ENCODE data around the gene XRRA1. TPM values are rescaled to one million over a fixed set of nuclear protein-coding genes. Genes with fewer than 3 reads are reported as not detected.

XRRA1 gene
- total and polyA plus RNA-seq, 4 donors = 2.4 to 27.8 (median 9.9) TPM

DNA sequence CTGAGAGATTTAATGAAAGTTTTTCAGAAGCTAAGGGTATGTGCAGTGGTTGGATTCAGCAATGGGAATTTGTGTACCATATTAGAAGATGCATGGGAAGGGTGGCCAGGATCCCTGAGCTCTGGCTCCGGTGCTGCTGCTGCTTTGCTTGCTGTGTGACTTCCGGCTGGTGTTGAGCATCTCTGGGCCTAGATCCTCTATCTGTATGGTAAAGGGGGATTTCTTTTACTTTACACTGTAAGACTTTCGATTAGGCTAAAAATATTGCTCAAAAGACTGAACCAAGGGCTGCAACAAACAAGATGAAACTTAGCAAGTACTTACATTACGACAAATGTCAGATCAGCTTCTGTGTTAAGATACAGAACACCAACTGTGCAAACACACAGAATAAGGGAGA lies 39.1 kb downstream of the XRRA1 start:
- Histone ChIP-seq H3K4me3 (no peak overlapping the region), H3K27me3 (ENCODE audit: control insufficient read depth in 3 of 3, insufficient read depth in 3 of 3, low read length in 2 of 3) (no peaks in the 10 kb centered on the region), H3K27ac (ENCODE audit: low read depth in 1 of 2, low read length in 1 of 2) (no peak overlapping the region), H3K9me3 (ENCODE audit: control insufficient read depth in 4 of 4, insufficient read depth in 3 of 4, low read length in 3 of 4) (no peaks in the 10 kb centered on the region), H3K4me1 (ENCODE audit: control insufficient read depth in 5 of 5, insufficient read depth in 5 of 5, low read length in 5 of 5) (peaks cover 0 to 3% (median 0%) of the 10 kb centered on the region in 5 donors), H3K9ac (ENCODE audit: insufficient read depth in 1 of 2, low read length in 2 of 2) (no peak overlapping the region), H3K36me3 (ENCODE audit: control insufficient read depth in 4 of 4, insufficient read depth in 4 of 4, low read length in 4 of 4) (peaks cover 8 to 31% (median 22%) of the 10 kb centered on the region in 4 donors)
- DNase-seq (no peak), ATAC-seq (ENCODE audit: insufficient read depth, low FRiP score) (no peak)
- no peak for TF ChIP-seq CTCF (IDR thresholded peaks at IDR 0.05; ENCODE audit: control extremely low read depth, extremely low read depth)
- 68 to 97% methylated on average over 4 of the region's 4 CpGs for WGBS, 2 donors

GRCh38 chr11:74909385-74909784 lies 39.5 kb downstream of the XRRA1 start:
- ATAC-seq (ENCODE audit: insufficient read depth, low FRiP score) = no peak
- WGBS, 2 donors = 77 to 87% methylated on average over 4 of the region's 4 CpGs

GRCh38 chr11:74905326-74905725 lies 43.6 kb downstream of the XRRA1 start:
- Histone ChIP-seq H3K36me3 (ENCODE audit: control insufficient read depth in 4 of 4, insufficient read depth in 4 of 4, low read length in 4 of 4) (peaks cover 7 to 25% (median 12%) of the 10 kb centered on the region in 4 donors), H3K4me3 (no peak overlapping the region), H3K27me3 (ENCODE audit: control insufficient read depth in 3 of 3, insufficient read depth in 3 of 3, low read length in 2 of 3) (no peaks in the 10 kb centered on the region), H3K9me3 (ENCODE audit: control insufficient read depth in 4 of 4, insufficient read depth in 3 of 4, low read length in 3 of 4) (peaks cover 0 to 10% (median 3%) of the 10 kb centered on the region in 4 donors), H3K9ac (ENCODE audit: insufficient read depth in 1 of 2, low read length in 2 of 2) (no peak overlapping the region), H3K27ac (ENCODE audit: low read depth in 1 of 2, low read length in 1 of 2) (peak overlapping the region in 1 of 2 donors; percentile 6), H3K4me1 (ENCODE audit: control insufficient read depth in 5 of 5, insufficient read depth in 5 of 5, low read length in 5 of 5) (peaks cover 0 to 3% (median 0%) of the 10 kb centered on the region in 5 donors)
- 21 to 39% methylated on average over 3 of the region's 3 CpGs for WGBS, 2 donors
- ATAC-seq (ENCODE audit: insufficient read depth, low FRiP score) (no peak), DNase-seq (peak in 2 of 3 donors; percentile 9 to 10)
- no peak for TF ChIP-seq CTCF (IDR thresholded peaks at IDR 0.05; ENCODE audit: control extremely low read depth, extremely low read depth)

More at GRCh38 chr11:74909385-74909784, 39.5 kb downstream of the XRRA1 start:
- H3K4me3 ChIP-seq = no peak overlapping the region
- peaks cover 8 to 29% (median 19%) of the 10 kb centered on the region in 4 donors for H3K36me3 ChIP-seq (ENCODE audit: control insufficient read depth in 4 of 4, insufficient read depth in 4 of 4, low read length in 4 of 4)
- TF ChIP-seq CTCF (IDR thresholded peaks at IDR 0.05; ENCODE audit: control extremely low read depth, extremely low read depth) = no peak
- H3K27ac ChIP-seq (ENCODE audit: low read depth in 1 of 2, low read length in 1 of 2) = no peak overlapping the region
- no peaks in the 10 kb centered on the region for H3K9me3 ChIP-seq (ENCODE audit: control insufficient read depth in 4 of 4, insufficient read depth in 3 of 4, low read length in 3 of 4)
- DNase-seq = peak in 1 of 3 donors; percentile 6
- no peaks in the 10 kb centered on the region for H3K27me3 ChIP-seq (ENCODE audit: control insufficient read depth in 3 of 3, insufficient read depth in 3 of 3, low read length in 2 of 3)
- no peak overlapping the region for H3K9ac ChIP-seq (ENCODE audit: insufficient read depth in 1 of 2, low read length in 2 of 2)
- peaks cover 0 to 3% (median 0%) of the 10 kb centered on the region in 5 donors for H3K4me1 ChIP-seq (ENCODE audit: control insufficient read depth in 5 of 5, insufficient read depth in 5 of 5, low read length in 5 of 5)

DNA sequence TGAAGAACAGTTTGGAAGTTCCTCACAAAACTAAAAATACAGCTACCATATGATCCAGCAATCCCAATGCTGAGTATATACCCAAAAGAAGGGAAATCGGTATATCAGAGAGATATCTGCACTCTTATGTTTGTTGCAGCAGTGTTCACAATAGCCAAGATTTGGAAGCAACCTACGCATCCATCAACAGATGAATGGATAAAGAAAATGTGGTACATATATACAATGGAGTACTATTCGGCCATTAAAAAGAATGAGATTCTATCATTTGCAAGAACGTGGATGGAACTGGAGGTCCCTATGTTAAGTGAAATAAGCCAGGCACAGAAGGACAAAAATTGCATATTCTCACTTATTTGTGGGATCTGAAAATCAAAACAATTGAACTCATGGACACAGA lies 46.5 kb downstream of the XRRA1 start:
- H3K27me3 ChIP-seq (ENCODE audit: control insufficient read depth in 3 of 3, insufficient read depth in 3 of 3, low read length in 2 of 3) = no peaks in the 10 kb centered on the region
- no peak for TF ChIP-seq CTCF (IDR thresholded peaks at IDR 0.05; ENCODE audit: control extremely low read depth, extremely low read depth)
- DNase-seq (no peak), ATAC-seq (ENCODE audit: insufficient read depth, low FRiP score) (no peak)
- peaks cover 0 to 17% (median 3%) of the 10 kb centered on the region in 4 donors for H3K36me3 ChIP-seq (ENCODE audit: control insufficient read depth in 4 of 4, insufficient read depth in 4 of 4, low read length in 4 of 4)
- peaks cover 0 to 10% (median 3%) of the 10 kb centered on the region in 4 donors for H3K9me3 ChIP-seq (ENCODE audit: control insufficient read depth in 4 of 4, insufficient read depth in 3 of 4, low read length in 3 of 4)
- 96 to 98% methylated on average over 4 of the region's 4 CpGs for WGBS, 2 donors
- peaks cover 0 to 3% (median 0%) of the 10 kb centered on the region in 5 donors for H3K4me1 ChIP-seq (ENCODE audit: control insufficient read depth in 5 of 5, insufficient read depth in 5 of 5, low read length in 5 of 5)
- no peak overlapping the region for H3K9ac ChIP-seq (ENCODE audit: insufficient read depth in 1 of 2, low read length in 2 of 2)
- no peak overlapping the region for H3K4me3 ChIP-seq
- H3K27ac ChIP-seq (ENCODE audit: low read depth in 1 of 2, low read length in 1 of 2) = no peak overlapping the region
